ENCODE measurements around the gene KRTAP12-2. TPM values are rescaled to one million over a fixed set of nuclear protein-coding genes. Genes with fewer than 3 reads are reported as not detected.
"Not testable (repeated sequence)": the region's sequence is repeated elsewhere in the genome, so short reads cannot be mapped to it uniquely, and the experiment has no call there.

Gene KRTAP12-2
- total RNA-seq, 3 donors from 2014 or later, result not detected

GRCh38 chr21:44649521-44650100 lies 17.1 kb downstream of the KRTAP12-2 start:
- intact Hi-C loops (cut with DNase I, micrococcal nuclease), result no loop called here
- no peaks in the 10 kb centered on the region for H3K36me3 ChIP-seq (ENCODE audit: low read depth)
- no peak for TF ChIP-seq CTCF (IDR thresholded peaks at IDR 0.05)
- no peak for ATAC-seq
- H3K4me1 ChIP-seq (ENCODE audit: low read depth), result no peaks in the 10 kb centered on the region
- H3K4me3 ChIP-seq, result no peak overlapping the region
- DNase-seq, result no peak
- H3K9me3 ChIP-seq, result peaks cover 3% of the 10 kb centered on the region

GRCh38 chr21:44648557-44649311 lies 18.0 kb downstream of the KRTAP12-2 start:
- Histone ChIP-seq H3K4me1 (ENCODE audit: low read depth) (no peaks in the 10 kb centered on the region), H3K9me3 (peaks cover 3% of the 10 kb centered on the region), H3K36me3 (ENCODE audit: low read depth) (no peaks in the 10 kb centered on the region), H3K4me3 (no peak overlapping the region)
- ATAC-seq (no peak), DNase-seq (no peak)
- intact Hi-C loops (cut with DNase I, micrococcal nuclease), result no loop called here
- TF ChIP-seq CTCF (IDR thresholded peaks at IDR 0.05), result no peak

- Histone ChIP-seq H3K9me3 (peaks cover 3% of the 10 kb centered on the region), H3K4me1 (ENCODE audit: low read depth) (no peaks in the 10 kb centered on the region), H3K4me3 (no peak overlapping the region), H3K36me3 (ENCODE audit: low read depth) (no peaks in the 10 kb centered on the region)
- no peak for TF ChIP-seq CTCF (IDR thresholded peaks at IDR 0.05)
- ATAC-seq (no peak), DNase-seq (no peak)
- intact Hi-C loops (cut with DNase I, micrococcal nuclease), result no loop called here
Observed at GRCh38 chr21:44647222-44647552, 19.5 kb downstream of the KRTAP12-2 start.

GRCh38 chr21:44646366-44647221 lies 20.1 kb downstream of the KRTAP12-2 start, which contains the start of gene KRTAP10-11:
KRTAP10-11 (plus strand) TSS chr21:44646414; CDS start chr21:44646459, 45 bp downstream.
- H3K36me3 ChIP-seq (ENCODE audit: low read depth); DNase-seq; H3K9me3 ChIP-seq; H3K4me3 ChIP-seq; ATAC-seq; intact Hi-C loops (cut with DNase I, micrococcal nuclease); H3K4me1 ChIP-seq (ENCODE audit: low read depth): not testable (repeated sequence)

- Histone ChIP-seq H3K4me1 (ENCODE audit: low read depth) (no peaks in the 10 kb centered on the region), H3K9me3 (peaks cover 3% of the 10 kb centered on the region), H3K4me3 (no peak overlapping the region), H3K36me3 (ENCODE audit: low read depth) (no peaks in the 10 kb centered on the region)
- TF ChIP-seq CTCF (IDR thresholded peaks at IDR 0.05), result no peak
- no peak for ATAC-seq
- intact Hi-C loops (cut with DNase I, micrococcal nuclease), result no loop called here
- DNase-seq, result no peak
Observed at GRCh38 chr21:44644878-44645277, 21.8 kb downstream of the KRTAP12-2 start.
